OCI-LY7 (cell line): ENCODE measurements around the gene ROBO2. TPM values are rescaled to one million over a fixed set of nuclear protein-coding genes. Genes with fewer than 3 reads are reported as not detected.

Experiments used
- BruUV-seq: library from RNA; stranded (reverse); fragments of 400-500 nt; replicated peaks from 2 replicates; lab custom pipeline; 2021; lab: Mats Ljungman, UMichigan
- CTCF ChIA-PET: fragments of 300-600 bp; sonication (Branson Sonifier 250); formaldehyde crosslinking; loops from one replicate; lab custom pipeline; 2022; ENCODE audit warnings: antibody characterized with exemption; ENCODE audit not compliant: unreplicated experiment; lab: Charles Lee
- POLR2A ChIA-PET: fragments of 300-600 bp; sonication (Branson Sonifier 250); formaldehyde crosslinking; loops from one replicate; lab custom pipeline; 2022; ENCODE audit warnings: antibody characterized with exemption; lab: Charles Lee
- DNase-seq: peaks from one replicate; pipeline ENCODE4 v3.0.0-alpha.2; 2015; ENCODE audit warnings: low spot score
- H2AFZ ChIP-seq: fragments of 200-600 bp; sonication (generic), shearing (Covaris generic); 2 replicates; pipeline ENCODE4 v1.6.1; 2014; ENCODE audit warnings: mild to moderate bottlenecking, antibody characterized with exemption, low read length, moderate library complexity
- H3K27ac ChIP-seq: fragments of 200-600 bp; sonication (generic); 2 replicates; pipeline ENCODE4 v1.5.1; 2014; ENCODE audit warnings: mixed run types, low read depth, mild to moderate bottlenecking, moderate library complexity, low read length, inconsistent platforms; ENCODE audit not compliant: poor library complexity, severe bottlenecking
- H3K36me3 ChIP-seq: fragments of 200-600 bp; sonication (generic); 2 replicates; pipeline ENCODE4 v1.6.1; 2014; ENCODE audit warnings: mild to moderate bottlenecking, antibody characterized with exemption, low read length, moderate library complexity, mixed read lengths; ENCODE audit not compliant: insufficient read depth
- H3K4me1 ChIP-seq: fragments of 200-600 bp; sonication (generic); 2 replicates; pipeline ENCODE4 v1.5.1; 2014; ENCODE audit warnings: mild to moderate bottlenecking, low read length; ENCODE audit not compliant: insufficient read depth, poor library complexity, severe bottlenecking
- H3K4me2 ChIP-seq: fragments of 200-600 bp; sonication (generic); 2 replicates; pipeline ENCODE4 v1.6.1; 2014; ENCODE audit warnings: mild to moderate bottlenecking, low read length
- H3K4me3 ChIP-seq: fragments of 200-600 bp; sonication (generic); 2 replicates; pipeline ENCODE4 v1.5.1; 2014; ENCODE audit warnings: mild to moderate bottlenecking, low read depth, low read length; ENCODE audit not compliant: poor library complexity, severe bottlenecking
- H3K79me2 ChIP-seq: fragments of 200-600 bp; sonication (generic); 2 replicates; pipeline ENCODE4 v1.6.1; 2016; ENCODE audit warnings: low read depth, mild to moderate bottlenecking, low read length, moderate library complexity, mixed read lengths; ENCODE audit not compliant: insufficient read depth
- H3K9me2 ChIP-seq: fragments of 200-600 bp; sonication (generic); 2 replicates; pipeline ENCODE4 v1.6.1; 2016; ENCODE audit warnings: mild to moderate bottlenecking, low read length, mixed read lengths; ENCODE audit not compliant: insufficient read depth
- H3K9me3 ChIP-seq: fragments of 200-600 bp; sonication (generic); 2 replicates; pipeline ENCODE4 v1.6.1; 2014; ENCODE audit warnings: mild to moderate bottlenecking, mixed run types, low read length, mixed read lengths
- H4K20me1 ChIP-seq: fragments of 200-600 bp; sonication (generic); 2 replicates; pipeline ENCODE4 v1.6.1; 2014; ENCODE audit warnings: mild to moderate bottlenecking, antibody characterized with exemption, low read length, moderate library complexity, mixed read lengths; ENCODE audit not compliant: insufficient read depth
- EZH2phosphoT487 ChIP-seq: fragments of 200-600 bp; sonication (generic); IDR thresholded peaks from 2 replicates; pipeline ENCODE4 v1.6.1; 2018; ENCODE audit warnings: low read depth, borderline replicate concordance, mild to moderate bottlenecking, mixed run types, antibody characterized with exemption, low read length, moderate library complexity, mixed read lengths
- intact Hi-C: fragments of 100-400 bp; cut with micrococcal nuclease; formaldehyde crosslinking; loops from one replicate; pipeline ENCODE4 v1.10.0; 2022; ENCODE audit not compliant: unreplicated experiment
- total RNA-seq, 2 experiments: library from RNA; depleted of rRNA in 1 of 2; stranded (reverse); fragments of >200 nt in 1 of 2; shearing (Covaris generic) in 1 of 2; gene quantifications; 2 replicates each; pipeline ENCODE4 v1.2.3, GENCODE V29; 2014 to 2022
- TF ChIP-seq, protein P1 (sequence below): fragments of 200-600 bp; sonication (generic); conservative IDR thresholded peaks from 2 replicates; pipeline ENCODE4 v1.5.1; 2014; ENCODE audit warnings: mild to moderate bottlenecking, antibody characterized with exemption, low read length, moderate library complexity, mixed read lengths

ROBO2 gene
- total RNA-seq, 2 experiments from 2014 or later: 0.06 to 4.8 TPM

DNA sequence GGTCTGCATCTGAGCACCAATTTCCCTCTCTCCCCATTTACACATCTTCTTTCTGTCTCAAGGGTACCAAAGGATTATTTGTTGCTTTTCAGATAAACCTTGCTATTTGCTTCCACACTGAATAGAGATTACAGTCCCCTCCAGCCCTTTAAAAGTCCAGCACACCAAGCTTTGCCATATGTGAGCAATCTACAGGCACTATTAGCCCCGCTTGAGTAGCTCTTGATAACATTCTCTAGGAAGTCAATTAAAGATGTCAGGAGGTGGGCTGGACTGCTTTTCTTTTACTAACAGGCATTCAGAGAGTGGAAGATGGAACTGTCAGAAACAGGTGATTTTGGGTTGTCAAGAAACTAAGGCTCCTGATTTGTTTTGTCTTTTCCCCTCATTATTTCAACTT is 417.0 kb downstream of the ROBO2 start:
- H3K4me3 ChIP-seq: no peak overlapping the region
- H2AFZ ChIP-seq: no peak overlapping the region
- ChIA-PET POLR2A (interaction anchor here (0.5 kb wide), 1 partner anchor 32 kb away, joined by 4 read pairs; no protein-coding TSS in a partner anchor), CTCF (no interaction called here)
- H3K4me2 ChIP-seq: no peak overlapping the region
- no peaks in the 10 kb centered on the region for H3K36me3 ChIP-seq
- no peak overlapping the region for H3K27ac ChIP-seq
- no peak for TF ChIP-seq EZH2phosphoT487
- TF ChIP-seq, protein P1, sequence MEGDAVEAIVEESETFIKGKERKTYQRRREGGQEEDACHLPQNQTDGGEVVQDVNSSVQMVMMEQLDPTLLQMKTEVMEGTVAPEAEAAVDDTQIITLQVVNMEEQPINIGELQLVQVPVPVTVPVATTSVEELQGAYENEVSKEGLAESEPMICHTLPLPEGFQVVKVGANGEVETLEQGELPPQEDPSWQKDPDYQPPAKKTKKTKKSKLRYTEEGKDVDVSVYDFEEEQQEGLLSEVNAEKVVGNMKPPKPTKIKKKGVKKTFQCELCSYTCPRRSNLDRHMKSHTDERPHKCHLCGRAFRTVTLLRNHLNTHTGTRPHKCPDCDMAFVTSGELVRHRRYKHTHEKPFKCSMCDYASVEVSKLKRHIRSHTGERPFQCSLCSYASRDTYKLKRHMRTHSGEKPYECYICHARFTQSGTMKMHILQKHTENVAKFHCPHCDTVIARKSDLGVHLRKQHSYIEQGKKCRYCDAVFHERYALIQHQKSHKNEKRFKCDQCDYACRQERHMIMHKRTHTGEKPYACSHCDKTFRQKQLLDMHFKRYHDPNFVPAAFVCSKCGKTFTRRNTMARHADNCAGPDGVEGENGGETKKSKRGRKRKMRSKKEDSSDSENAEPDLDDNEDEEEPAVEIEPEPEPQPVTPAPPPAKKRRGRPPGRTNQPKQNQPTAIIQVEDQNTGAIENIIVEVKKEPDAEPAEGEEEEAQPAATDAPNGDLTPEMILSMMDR: no peak
- no peaks in the 10 kb centered on the region for H3K79me2 ChIP-seq
- H4K20me1 ChIP-seq: no peaks in the 10 kb centered on the region
- no peaks in the 10 kb centered on the region for H3K9me2 ChIP-seq
- H3K9me3 ChIP-seq: no peaks in the 10 kb centered on the region
- BruUV-seq: no TSS peak
- intact Hi-C loops: no loop called here
- no peak for DNase-seq
- H3K4me1 ChIP-seq: no peaks in the 10 kb centered on the region

DNA sequence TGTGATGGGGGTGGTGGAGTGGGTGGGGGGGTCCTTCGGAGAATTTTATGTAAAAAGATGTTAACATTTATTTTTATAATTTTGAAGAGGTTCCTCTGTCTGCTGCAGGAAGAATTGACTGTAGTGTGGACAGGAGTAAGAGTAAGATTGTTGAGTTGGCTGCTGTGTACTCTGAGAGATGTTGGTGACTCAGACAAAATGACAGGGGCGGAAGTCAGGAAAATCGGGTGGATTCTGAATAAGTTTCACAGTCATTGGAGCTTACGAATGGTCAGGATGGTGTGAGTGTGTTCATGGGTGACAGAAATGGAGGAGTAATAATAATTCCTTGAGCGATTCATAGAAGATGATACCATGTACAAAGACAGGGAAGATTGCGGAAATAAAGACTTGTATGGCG is 420.0 kb downstream of the ROBO2 start:
- no peaks in the 10 kb centered on the region for H3K9me2 ChIP-seq
- CTCF ChIA-PET: no interaction called here
- no peaks in the 10 kb centered on the region for H3K36me3 ChIP-seq
- no peaks in the 10 kb centered on the region for H3K9me3 ChIP-seq
- no peak overlapping the region for H3K4me3 ChIP-seq
- no peaks in the 10 kb centered on the region for H3K79me2 ChIP-seq
- POLR2A ChIA-PET: no interaction called here
- no peak overlapping the region for H3K27ac ChIP-seq
- intact Hi-C loops: no loop called here
- no peak for DNase-seq
- BruUV-seq: no TSS peak
- H3K4me1 ChIP-seq: no peaks in the 10 kb centered on the region
- H2AFZ ChIP-seq: no peak overlapping the region
- no peaks in the 10 kb centered on the region for H4K20me1 ChIP-seq
- TF ChIP-seq, protein P1: no peak
- TF ChIP-seq EZH2phosphoT487: no peak
- no peak overlapping the region for H3K4me2 ChIP-seq

DNA sequence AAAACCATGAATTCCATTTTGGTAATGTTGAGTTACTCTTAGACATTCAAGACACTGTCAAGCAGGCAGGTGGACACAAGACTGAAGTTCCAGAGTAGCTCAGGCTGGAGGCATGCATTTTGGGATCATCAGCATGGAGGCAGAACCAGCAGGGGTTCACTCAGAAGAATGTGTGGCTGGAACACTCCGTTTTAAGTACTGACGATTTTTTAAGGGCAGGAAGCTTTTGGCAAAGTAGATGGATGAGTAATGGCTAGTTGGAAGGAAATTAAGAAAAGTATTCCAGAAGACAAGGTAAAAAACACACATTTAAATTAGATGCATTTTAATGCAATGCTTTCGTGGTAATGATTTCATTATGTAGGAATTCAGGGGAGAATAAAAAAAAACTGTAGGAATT is 420.4 kb downstream of the ROBO2 start:
- POLR2A ChIA-PET: no interaction called here
- no peak for DNase-seq
- H3K79me2 ChIP-seq: no peaks in the 10 kb centered on the region
- no peak overlapping the region for H3K4me3 ChIP-seq
- H3K9me2 ChIP-seq: no peaks in the 10 kb centered on the region
- no peak for TF ChIP-seq EZH2phosphoT487
- TF ChIP-seq, protein P1: no peak
- H2AFZ ChIP-seq: no peak overlapping the region
- H4K20me1 ChIP-seq: no peaks in the 10 kb centered on the region
- no TSS peak for BruUV-seq
- CTCF ChIA-PET: no interaction called here
- H3K36me3 ChIP-seq: no peaks in the 10 kb centered on the region
- no peak overlapping the region for H3K4me2 ChIP-seq
- H3K9me3 ChIP-seq: no peaks in the 10 kb centered on the region
- no peak overlapping the region for H3K27ac ChIP-seq
- no peaks in the 10 kb centered on the region for H3K4me1 ChIP-seq
- intact Hi-C loops: no loop called here
